ENCODE data around the gene OR1L6. TPM values are rescaled to one million over a fixed set of nuclear protein-coding genes. Genes with fewer than 3 reads are reported as not detected.

The OR1L6 gene
- total RNA-seq, 6 experiments from 2014 or later, result not detected

DNA sequence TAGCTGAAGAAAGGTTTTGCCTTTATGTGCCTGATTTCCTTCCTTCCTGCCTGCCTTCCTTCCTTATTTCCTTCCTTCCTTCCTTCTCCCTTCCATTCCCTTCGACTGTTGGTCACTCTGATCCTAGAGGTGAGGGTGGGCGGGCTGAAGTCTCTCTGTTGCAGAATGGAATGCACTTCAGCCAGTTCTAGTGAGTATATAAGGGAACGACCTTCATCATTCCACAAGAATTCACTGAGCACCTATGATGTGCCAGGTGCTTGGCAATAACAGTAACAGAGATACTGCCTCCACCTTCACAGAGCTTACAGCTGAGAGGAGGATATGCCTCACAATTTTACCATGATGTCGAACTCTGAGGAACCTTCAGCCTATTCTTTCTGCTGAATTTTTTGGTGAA, 37.9 kb downstream of the OR1L6 start:
- Mint-ChIP-seq H3K4me3 (no peak overlapping the region), H3K36me3 (ENCODE audit: low read depth) (no peaks in the 10 kb centered on the region), H3K27me3 (ENCODE audit: insufficient read depth) (no peaks in the 10 kb centered on the region; the same call in 1 of the 2 replicates), H3K9me3 (no peaks in the 10 kb centered on the region), H3K27ac (no peak overlapping the region), H3K4me1 (ENCODE audit: low read depth) (peaks cover 23% of the 10 kb centered on the region)
- TF ChIP-seq, protein P1, sequence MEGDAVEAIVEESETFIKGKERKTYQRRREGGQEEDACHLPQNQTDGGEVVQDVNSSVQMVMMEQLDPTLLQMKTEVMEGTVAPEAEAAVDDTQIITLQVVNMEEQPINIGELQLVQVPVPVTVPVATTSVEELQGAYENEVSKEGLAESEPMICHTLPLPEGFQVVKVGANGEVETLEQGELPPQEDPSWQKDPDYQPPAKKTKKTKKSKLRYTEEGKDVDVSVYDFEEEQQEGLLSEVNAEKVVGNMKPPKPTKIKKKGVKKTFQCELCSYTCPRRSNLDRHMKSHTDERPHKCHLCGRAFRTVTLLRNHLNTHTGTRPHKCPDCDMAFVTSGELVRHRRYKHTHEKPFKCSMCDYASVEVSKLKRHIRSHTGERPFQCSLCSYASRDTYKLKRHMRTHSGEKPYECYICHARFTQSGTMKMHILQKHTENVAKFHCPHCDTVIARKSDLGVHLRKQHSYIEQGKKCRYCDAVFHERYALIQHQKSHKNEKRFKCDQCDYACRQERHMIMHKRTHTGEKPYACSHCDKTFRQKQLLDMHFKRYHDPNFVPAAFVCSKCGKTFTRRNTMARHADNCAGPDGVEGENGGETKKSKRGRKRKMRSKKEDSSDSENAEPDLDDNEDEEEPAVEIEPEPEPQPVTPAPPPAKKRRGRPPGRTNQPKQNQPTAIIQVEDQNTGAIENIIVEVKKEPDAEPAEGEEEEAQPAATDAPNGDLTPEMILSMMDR (IDR thresholded peaks at IDR 0.05), result no peak
- no peak for DNase-seq

DNA sequence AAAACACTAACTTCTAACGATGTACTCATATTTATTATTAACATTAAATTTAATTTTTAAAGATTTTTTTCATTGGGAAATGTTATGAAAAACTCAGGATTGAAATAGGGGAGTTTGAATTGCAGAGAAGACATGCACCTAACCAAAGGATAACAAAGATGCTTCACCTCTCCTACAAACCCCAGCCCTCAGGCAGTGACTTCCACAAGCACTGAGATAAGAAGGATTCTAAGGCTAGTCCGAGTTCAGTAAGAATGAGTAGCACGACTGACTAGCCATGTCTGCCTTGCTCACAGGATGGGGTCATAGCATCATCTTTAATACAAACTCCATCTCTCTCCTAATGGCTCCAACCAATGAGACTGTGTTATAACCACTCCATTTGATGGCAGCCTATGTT, 39.6 kb downstream of the OR1L6 start:
- Mint-ChIP-seq H3K27me3 (ENCODE audit: insufficient read depth) (peaks cover 1% of the 10 kb centered on the region), H3K4me1 (ENCODE audit: low read depth) (peaks cover 19% of the 10 kb centered on the region), H3K4me3 (no peak overlapping the region), H3K36me3 (ENCODE audit: low read depth) (no peaks in the 10 kb centered on the region), H3K27ac (no peak overlapping the region), H3K9me3 (no peaks in the 10 kb centered on the region)
- TF ChIP-seq, protein P1 (IDR thresholded peaks at IDR 0.05), result no peak
- DNase-seq, result no peak

DNA sequence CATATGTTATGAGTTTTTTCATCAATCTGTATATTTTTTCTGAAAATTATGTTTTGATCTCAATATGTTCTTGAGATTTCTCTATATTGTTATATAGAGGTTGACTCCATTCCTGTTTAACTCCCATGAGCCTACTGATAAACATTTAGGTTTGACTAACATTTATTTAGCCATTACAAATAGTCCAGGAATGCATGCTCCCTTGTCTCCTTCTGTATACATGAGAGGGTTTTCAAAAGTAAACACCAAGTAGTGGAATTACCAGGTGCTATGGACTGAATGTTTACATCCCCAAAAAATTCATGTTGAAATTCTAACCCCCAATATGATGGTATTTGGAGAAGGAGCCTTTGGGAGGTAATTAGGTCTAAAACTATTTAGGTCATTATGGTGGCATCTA, 43.2 kb downstream of the OR1L6 start:
- Mint-ChIP-seq H3K9me3 (no peaks in the 10 kb centered on the region), H3K4me3 (no peak overlapping the region), H3K27ac (no peak overlapping the region), H3K27me3 (ENCODE audit: insufficient read depth) (peaks cover 10% of the 10 kb centered on the region), H3K4me1 (ENCODE audit: low read depth) (no peaks in the 10 kb centered on the region), H3K36me3 (ENCODE audit: low read depth) (no peaks in the 10 kb centered on the region)
- TF ChIP-seq, protein P1 (IDR thresholded peaks at IDR 0.05), result no peak
- DNase-seq, result no peak

DNA sequence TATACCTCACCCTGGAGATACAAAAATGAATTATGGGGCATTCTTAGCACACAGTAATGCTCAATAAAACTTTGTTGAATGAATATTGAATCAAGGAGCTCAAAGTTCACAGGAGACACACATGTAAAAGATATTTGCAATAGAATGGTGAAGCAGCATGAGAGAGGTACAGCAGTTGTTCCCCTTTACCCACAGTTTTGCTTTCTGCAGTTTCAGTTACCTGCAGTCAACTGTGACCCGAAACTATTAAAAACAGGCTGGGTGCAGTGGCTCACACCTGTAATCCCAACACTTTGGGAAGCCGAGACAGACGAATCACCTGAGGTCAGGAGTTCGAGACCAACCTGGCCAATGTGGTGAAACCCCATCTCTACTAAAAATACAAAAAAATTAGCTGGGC, 44.2 kb downstream of the OR1L6 start:
- TF ChIP-seq, protein P1 (IDR thresholded peaks at IDR 0.05), result no peak
- Mint-ChIP-seq H3K27me3 (ENCODE audit: insufficient read depth) (peaks cover 10% of the 10 kb centered on the region), H3K36me3 (ENCODE audit: low read depth) (no peaks in the 10 kb centered on the region), H3K4me1 (ENCODE audit: low read depth) (no peaks in the 10 kb centered on the region), H3K9me3 (no peaks in the 10 kb centered on the region), H3K4me3 (no peak overlapping the region), H3K27ac (no peak overlapping the region)
- no peak for DNase-seq

DNA sequence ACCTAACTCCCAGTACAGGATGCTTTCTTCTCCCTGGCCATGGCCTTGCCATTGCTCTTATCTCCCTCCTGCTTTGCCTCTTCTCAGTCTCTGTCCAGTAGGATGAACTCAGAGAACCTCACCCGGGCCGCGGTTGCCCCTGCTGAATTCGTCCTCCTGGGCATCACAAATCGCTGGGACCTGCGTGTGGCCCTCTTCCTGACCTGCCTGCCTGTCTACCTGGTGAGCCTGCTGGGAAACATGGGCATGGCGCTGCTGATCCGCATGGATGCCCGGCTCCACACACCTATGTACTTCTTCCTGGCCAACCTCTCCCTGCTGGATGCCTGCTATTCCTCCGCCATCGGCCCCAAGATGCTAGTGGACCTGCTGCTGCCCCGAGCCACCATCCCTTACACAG, 46.7 kb downstream of the OR1L6 start, which contains the start of gene OR5C1:
TSS of gene OR5C1 (plus strand) at position 103 of the 400 bp plus-strand sequence. CDS start at position 103, 0 bp downstream.
- Mint-ChIP-seq H3K27ac (no peak within 1 kb of the TSS), H3K9me3 (no peaks in the 10 kb centered on the region), H3K36me3 (ENCODE audit: low read depth) (no peaks in the 10 kb centered on the region), H3K4me3 (no peak within 1 kb of the TSS), H3K4me1 (ENCODE audit: low read depth) (no peaks in the 10 kb centered on the region), H3K27me3 (ENCODE audit: insufficient read depth) (peaks cover 20% of the 10 kb centered on the region)
- no peak for DNase-seq
- TF ChIP-seq, protein P1 (IDR thresholded peaks at IDR 0.05), result no peak

Data from HFFc6 (cell line).